Stimulated activated CD8-positive, alpha-beta memory T cell treated with anti-CD3 and anti-CD28 coated beads, Interleukin-12 subunit alpha, Interleukin-12 subunit beta, amount 100 ng/mL, for 1 hour (primary cell): ENCODE measurements around the gene GC.
"Not testable (repeated sequence)": the region's sequence is repeated elsewhere in the genome, so short reads cannot be mapped to it uniquely, and the experiment has no call there.

Experiments
- DNase-seq: peaks from one replicate; pipeline ENCODE4 v3.0.0-alpha.2; 2020; ENCODE audit warnings: low read depth

The GC gene

GRCh38 chr4:71783972-71784371 lies at the start of gene GC:
Gene GC, minus strand, starts transcription at chr4:71784079. Its CDS starts 61 bp downstream, at chr4:71784018.
- DNase-seq: no peak

GRCh38 chr4:71833232-71833900 lies 49.5 kb upstream of the GC start:
- no peak for DNase-seq

GRCh38 chr4:71832049-71832448 lies 48.2 kb upstream of the GC start:
- DNase-seq: no peak

- no peak for DNase-seq
These were observed 46.8 kb upstream of the GC start for GRCh38 chr4:71830497-71831190.

GRCh38 chr4:71828470-71828869 lies 44.6 kb upstream of the GC start:
- DNase-seq: no peak

- DNase-seq: no peak
These were observed 43.9 kb upstream of the GC start for GRCh38 chr4:71827826-71828225.

- DNase-seq: no peak
These were observed 32.9 kb upstream of the GC start for GRCh38 chr4:71816676-71817303.

GRCh38 chr4:71814433-71814832 lies 30.6 kb upstream of the GC start:
- DNase-seq: no peak

GRCh38 chr4:71809805-71810204 lies 25.9 kb upstream of the GC start:
- DNase-seq: not testable (repeated sequence)

GRCh38 chr4:71807469-71807868 lies 23.6 kb upstream of the GC start:
- DNase-seq: no peak

- not testable (repeated sequence) for DNase-seq
These were observed 21.4 kb upstream of the GC start for GRCh38 chr4:71805230-71805629.

- not testable (repeated sequence) for DNase-seq
These were observed 20.3 kb upstream of the GC start for GRCh38 chr4:71804017-71804697.

- no peak for DNase-seq
These were observed 2.1 kb upstream of the GC start for GRCh38 chr4:71785959-71786358.

- no peak for DNase-seq
These were observed 804 bp upstream of the GC start for GRCh38 chr4:71784569-71785197.

- DNase-seq: no peak
These were observed 6.0 kb downstream of the GC start for GRCh38 chr4:71777891-71778290.

GRCh38 chr4:71775449-71775848 lies 8.4 kb downstream of the GC start:
- DNase-seq: no peak

GRCh38 chr4:71774136-71774535 lies 9.7 kb downstream of the GC start:
- no peak for DNase-seq

- no peak for DNase-seq
These were observed 10.9 kb downstream of the GC start for GRCh38 chr4:71773004-71773403.

GRCh38 chr4:71772592-71772991 lies 11.3 kb downstream of the GC start:
- no peak for DNase-seq

- DNase-seq: no peak
These were observed 12.3 kb downstream of the GC start for GRCh38 chr4:71771613-71772012.

GRCh38 chr4:71769434-71769833 lies 14.4 kb downstream of the GC start:
- no peak for DNase-seq

GRCh38 chr4:71768123-71768522 lies 15.8 kb downstream of the GC start:
- DNase-seq: no peak
